Ramos (cell line): ENCODE data around the gene ARHGAP6.

ENCODE experiments used
- in situ Hi-C: fragments of 300-500 bp; cut with MboI; formaldehyde crosslinking; loops from one replicate; pipeline ENCODE4 v1.14.3; 2022; ENCODE audit warnings: low sequenced_read_pairs; ENCODE audit not compliant: unreplicated experiment

The ARHGAP6 gene

DNA sequence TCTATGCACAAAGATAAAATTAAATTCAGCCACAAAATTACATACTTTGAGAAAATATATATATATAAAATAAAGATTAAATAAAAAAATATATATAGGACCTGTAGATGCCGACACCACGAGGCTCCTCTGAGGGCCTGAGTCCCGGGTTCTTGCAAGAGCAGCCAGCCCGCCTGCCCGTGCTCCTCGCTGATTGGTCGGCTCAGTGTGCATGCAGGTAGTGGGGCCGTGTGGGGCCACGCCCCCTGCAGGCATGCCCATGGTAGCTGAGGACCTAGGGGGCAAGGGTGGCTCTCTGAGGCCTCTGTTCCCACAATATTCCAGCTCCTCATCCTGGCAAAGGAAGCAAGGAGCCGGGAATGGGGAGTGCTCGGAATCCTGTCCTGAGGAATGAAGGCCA, 453.0 kb downstream of the ARHGAP6 start:
- in situ Hi-C loops, result no loop called here

DNA sequence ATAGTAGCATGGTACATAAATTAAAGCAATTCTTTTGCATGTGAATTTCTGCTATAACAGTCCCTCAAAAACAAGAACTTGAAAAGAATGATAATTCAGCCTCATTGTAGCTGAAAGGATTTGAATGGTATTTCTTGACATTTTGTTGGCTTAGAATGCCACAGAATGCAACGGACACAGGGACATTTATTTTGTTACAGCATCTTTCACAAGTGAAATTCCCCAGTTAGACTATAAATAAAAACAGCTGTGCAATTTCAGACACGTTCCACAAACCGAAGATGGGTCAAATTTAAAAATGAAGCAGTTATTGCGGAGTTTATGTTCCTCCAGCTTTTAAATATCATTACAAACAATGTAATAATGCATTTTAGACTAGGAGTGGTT, 455.3 kb downstream of the ARHGAP6 start:
- in situ Hi-C loops, result no loop called here

DNA sequence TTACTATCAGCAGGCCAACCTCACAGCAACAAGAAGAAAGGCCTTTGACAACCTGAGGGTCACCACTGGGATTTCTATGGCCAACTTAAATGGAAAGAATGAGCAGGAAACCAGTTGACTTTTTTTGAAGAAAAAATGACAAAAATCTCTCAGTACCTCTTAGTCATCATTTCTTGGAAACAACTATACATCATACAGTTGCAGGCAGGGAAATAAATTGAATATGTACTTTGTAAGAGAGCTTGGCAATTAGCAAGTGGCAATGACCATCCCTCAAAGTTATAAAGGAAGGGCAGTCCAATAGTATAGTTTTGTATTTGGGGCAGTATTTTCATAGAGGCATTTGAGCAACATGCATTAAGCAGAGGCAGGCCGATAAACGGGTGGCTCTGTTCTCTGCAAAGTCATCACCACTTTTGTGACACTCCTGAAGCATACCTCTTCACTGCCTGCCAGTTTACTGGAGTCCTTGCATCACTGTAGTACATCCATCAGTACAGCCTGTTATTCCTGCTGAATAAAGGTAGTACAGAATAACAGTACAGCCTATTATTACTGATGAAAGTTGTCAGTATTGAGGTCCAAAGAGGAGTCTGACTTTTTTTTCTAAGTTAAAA, 455.8 kb downstream of the ARHGAP6 start:
- in situ Hi-C loops, result no loop called here

DNA sequence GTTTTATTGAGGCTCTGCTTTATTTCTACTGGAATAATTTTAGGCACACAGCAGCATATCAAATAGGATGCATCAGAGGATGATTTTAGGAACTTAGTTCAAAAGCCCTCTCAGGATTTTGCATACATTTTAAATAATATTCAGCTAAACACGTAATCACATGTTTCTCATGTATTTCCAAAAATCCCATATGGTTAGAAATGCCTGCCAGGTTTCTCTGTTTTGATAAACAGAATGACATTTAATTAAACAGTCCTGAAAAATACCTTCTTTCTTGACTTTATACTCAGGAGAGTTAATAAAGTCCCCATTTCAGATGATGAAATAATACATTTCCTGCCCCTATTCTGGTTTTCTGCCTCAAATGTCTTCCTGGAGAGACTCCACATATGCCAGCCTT, 459.0 kb downstream of the ARHGAP6 start:
- in situ Hi-C loops, result no loop called here

DNA sequence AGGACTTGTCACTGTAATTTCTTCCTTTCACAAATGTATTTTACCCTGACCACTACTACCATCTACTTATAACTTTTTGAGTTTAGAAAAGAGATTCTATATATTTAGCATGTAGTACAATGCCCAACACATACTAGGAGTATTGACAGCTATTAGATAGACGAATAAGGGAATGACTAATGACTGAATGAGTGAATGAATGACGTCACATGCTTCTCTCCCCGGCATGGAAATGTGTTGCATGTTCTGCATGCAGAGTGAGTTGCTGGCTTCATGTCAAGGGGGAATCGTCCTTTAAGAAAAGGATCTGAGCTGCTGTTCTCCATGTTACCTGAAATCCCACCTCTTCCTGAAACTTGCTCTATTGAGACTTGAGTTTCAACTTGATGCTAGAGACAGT, 459.9 kb downstream of the ARHGAP6 start:
- in situ Hi-C loops, result no loop called here

DNA sequence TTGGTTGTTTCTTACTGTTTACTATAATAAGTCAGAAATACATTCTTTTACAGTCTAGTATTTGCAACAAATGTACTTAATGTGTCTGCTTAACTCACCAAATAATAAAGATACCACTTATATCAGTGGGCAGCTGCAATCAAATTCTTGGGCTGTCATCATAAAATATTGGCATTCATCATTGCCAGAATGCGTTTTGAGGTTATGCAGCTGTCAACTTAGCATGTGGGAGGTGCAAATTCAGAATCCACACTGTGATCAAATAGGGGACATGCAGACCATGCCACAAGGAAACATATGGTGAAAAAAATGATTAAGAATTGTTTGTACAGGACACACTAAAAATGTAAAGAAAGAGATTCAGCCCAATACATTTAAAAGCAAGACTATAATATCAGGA, 468.0 kb downstream of the ARHGAP6 start:
- in situ Hi-C loops, result no loop called here

DNA sequence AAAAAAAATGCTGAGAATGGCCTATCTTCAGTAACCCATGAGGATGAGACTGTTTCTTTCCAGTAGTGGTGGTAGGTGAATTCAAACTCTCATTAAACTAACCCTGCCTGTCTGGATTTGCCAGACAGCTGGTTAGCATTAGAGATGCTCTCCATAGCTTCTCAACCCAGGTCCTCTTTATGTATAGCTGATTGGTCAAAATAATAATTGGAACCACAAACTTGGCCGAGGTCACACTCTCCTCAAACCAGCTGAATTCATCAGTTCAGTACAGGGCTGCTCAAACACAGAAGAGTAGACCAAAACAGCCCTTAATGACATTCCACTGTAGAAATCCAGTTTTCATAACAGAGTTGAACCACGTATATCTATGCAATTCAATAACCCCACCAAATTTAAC, 469.2 kb downstream of the ARHGAP6 start:
- in situ Hi-C loops, result no loop called here

DNA sequence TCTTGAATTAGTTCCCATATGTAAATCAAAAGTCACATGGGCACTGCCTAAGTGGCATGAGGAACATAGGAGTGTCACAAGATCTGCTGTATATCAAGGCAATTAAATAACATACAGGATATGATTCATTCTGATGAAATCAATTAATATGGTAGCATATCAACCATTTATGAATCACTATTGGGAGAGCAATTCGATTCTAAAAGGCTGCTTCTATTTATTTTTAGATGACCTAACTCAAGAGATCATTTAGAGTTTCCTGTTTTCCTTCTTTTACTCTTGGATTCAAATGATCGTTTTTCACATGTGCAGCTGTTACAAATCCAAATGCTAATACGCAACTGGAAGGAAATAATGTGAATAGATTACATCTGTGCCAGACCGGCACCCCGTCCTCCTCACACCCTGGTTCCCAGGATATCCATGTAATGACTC, 472.7 kb downstream of the ARHGAP6 start:
- in situ Hi-C loops, result no loop called here

DNA sequence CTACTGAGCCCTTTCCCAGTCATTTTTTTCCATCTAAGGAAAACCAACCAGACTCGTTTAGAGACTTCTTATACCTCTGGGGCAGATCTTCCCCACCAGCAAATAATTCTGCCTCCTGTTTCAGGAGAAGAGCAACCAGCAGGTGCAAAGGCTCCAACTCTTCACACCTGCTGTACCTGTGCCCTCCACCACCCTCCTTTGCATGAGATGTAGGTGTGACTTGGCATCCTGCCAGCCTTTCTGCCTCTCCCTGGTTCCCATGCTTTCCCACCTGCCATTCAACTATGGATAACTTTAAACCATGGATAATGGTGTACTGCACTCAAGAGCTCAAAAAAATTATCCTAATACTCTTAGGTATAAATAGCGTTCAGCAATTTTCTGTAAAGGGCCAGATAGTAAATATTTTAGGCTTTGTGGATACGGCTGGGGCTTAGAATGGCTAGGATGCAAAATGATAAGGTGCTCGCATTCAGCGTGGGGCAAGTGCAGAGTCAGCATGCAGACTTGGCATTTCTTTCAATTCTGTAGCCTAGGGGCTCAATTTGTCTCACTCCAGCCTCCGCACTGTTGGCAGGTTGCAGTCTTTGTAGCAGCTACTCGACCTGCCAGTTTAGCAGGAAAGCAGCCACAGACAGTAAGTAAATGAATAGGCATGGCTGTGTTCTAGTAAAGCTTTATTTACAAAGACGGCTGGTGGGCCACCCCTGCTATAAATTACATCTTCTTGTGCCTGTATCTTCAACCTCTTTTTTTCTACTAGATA, 474.8 kb downstream of the ARHGAP6 start:
- in situ Hi-C loops, result no loop called here

DNA sequence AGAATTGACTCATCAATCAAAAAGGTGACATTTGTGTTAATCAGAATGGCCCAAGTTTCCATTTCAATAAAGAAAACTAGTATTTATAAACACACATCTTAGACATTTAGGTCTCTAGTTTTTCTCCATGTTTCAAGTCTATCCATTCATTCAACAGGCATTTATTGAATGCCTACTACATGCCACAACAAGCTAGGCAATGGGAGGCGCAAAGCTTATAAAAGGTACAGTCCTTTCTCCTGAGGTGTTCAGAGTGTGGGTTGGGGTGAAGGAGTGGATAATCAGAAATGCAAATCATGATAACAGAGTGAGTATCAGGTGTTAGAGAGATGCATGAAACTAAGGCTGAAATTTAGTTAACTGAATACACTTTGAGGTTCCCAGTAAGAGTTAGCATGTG, 476.6 kb downstream of the ARHGAP6 start:
- in situ Hi-C loops, result no loop called here

DNA sequence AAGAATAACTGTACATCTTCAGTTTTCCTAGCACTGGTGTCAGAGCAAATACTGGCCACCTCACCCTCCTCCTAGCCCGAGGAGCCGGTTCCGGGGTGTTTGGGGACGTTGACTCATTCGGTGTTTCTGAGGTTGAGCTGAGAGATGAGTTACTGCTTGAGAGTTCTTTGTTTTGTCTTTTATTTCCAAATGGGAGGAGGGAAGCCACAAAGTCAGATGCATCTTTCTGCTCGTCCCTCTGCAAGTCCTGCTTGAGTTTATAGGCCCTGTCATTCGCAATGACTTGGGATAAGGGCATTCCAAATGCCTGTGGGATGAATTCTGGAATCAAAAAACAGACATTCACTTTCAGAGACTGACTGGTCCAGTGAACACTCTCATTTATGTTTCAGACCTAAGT, 477.1 kb downstream of the ARHGAP6 start:
- in situ Hi-C loops, result no loop called here

DNA sequence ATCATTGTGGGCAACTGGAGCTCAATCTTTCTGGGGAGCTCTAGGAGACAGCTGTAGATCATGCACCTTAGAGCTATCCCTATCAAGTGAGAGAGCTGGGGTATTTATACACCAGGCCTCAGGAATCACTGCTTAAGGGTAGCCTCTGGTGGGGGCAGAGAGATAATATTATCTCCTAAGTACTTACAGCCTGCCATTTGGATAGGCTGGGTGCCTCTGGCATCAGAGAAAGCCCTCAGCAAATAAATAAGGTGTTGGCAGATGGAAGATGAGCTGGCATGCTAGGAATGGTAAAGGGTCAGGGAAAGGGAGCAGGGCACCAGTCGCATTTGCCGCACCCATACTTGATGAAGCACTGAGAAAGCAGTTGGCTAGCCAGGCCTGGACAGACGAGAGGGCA, 478.7 kb downstream of the ARHGAP6 start:
- in situ Hi-C loops, result no loop called here

DNA sequence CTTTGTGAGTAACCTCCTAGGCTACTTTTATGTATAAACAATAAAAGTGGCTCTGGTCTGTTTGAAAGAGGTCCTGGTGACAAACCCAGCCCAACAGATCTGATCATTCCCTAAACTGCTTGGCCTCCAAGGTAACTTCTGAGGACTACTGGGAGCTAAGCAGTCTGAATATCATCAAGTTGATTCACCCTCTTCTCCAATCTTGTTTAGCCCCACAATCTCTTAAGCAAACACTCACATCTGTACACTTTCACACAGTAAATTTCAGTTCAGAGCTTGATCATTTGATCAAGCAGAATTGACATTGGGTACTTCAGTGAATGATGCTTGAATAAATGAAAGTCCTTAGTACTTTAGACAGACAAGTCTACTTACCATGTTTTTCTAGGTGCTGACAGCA, 479.9 kb downstream of the ARHGAP6 start:
- in situ Hi-C loops, result no loop called here

DNA sequence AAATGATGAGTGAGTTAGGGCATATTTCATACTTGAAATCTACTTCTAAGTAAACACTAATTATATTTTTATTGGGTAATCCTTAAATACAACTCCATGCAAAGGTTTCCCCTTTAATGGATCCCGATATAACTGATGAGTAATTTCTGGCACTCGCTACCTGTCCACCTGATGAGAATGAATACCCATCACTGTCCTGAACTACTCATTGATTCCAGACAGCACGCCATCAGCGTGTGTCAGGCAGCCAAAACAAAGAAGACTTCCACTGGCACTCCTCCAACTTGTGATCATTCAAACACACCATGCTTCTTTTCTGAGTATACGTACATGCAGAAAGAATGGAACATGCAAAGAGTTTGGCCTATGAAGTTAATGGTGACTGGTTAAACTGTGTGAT, 485.1 kb downstream of the ARHGAP6 start:
- in situ Hi-C loops, result no loop called here

DNA sequence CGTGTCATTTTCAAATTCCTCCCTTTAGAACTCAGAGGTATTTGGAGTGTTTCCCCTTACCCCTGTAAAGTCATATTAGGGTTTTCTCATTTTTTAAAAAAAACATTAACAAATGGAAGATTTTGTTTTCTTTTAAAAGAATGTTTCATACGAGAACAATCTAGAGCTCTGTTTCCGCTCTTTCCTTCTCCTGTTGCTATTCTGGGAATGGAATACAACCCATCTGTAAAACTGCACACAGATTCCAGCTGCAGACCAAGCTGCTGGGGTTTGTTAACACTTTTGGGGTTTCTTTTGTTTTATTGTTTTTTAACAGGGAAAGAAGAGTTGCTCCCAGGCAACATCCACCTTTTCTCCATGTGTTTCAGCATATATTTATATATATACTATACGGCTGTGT, 493.3 kb downstream of the ARHGAP6 start:
- in situ Hi-C loops, result no loop called here

DNA sequence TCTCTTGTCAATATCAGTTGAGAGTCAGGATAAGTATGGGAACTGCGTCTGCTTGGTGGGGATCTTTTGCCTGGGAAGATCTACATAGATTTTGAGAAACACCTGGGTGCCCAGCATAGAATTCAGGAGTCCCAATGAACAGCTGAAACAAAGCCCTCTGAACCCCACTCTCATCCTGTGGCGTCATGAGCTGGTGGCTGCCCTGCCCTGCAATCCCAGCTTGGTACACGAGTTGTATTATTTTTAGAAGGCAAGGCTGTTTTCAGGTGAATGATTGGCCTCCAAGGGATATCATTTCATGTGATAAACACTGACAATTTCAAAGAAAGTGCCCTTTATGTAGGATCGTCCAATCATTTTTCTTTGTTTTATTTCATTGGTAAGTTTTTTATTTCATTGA, 493.8 kb downstream of the ARHGAP6 start:
- in situ Hi-C loops, result no loop called here

DNA sequence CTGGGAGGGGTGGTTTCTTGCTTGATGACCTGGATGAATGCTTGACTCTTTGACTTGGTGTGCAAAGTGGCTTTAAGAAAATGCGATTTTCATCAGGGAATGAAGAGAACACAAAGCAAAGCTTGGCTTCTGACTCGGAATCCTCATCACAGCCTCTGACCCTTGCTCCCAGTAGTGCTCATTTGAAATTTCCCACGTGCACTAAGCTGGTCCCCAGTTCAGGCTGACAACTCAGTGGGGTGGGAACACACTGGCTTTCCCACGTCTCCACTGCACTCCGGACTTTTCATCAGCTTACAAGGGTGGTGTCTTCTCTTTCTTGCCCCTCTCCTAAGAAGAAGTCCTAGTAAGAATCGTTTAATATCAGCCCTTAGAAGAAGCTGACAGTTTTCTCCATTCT, 501.3 kb downstream of the ARHGAP6 start:
- in situ Hi-C loops, result no loop called here

DNA sequence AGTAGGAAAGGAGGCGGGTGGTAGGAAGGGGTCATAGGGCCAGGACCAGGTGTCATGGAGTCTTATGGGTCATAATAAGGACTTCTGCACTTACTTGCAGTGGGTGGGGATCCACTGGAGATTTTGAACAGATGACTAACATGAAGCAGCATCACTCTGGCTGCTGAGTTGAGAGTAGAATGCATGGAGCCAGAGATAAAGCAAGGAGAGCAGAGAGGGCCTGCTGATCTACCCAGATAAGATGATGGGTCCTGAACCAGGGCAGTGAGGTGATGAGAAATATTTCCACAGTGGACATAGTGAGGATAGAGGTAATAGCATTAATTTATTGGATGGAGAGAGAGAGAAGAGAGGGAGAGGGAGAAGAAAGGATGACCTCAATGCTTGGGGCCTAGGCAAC, 506.6 kb downstream of the ARHGAP6 start:
- in situ Hi-C loops, result no loop called here

DNA sequence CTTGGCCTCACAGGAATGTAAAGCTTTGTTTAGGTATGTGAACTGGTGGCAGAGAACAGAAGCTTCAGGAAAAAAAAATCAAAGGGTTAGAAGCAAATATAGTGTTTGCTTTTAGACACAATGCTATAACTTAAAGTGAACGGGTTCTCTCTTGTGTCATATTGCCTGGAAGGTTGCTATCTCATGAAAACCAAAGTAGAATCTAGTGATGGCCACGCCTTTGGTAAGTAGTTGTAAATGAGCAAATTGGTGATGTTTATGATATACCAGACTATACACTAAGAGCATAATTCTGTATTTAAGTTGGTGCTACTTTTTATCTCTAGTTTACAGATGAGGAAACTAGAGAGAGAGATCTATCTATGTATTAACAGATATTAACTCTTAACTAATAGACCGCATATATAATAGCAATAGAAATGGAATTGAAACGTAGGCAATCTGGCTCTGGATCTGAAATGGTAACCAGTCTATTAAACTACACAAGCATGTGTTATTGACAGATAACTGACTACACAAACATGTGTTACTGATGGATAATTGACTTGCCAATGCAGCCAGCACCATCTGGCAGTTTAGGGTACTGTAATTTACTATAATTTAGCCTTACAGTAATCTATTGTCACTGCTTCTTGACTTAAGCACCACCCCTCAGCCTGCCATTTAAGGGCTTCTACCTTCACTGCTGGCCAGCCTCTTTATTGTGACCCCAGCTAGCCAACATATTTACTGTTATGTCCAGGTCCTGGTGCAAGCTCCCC, 513.7 kb downstream of the ARHGAP6 start:
- in situ Hi-C loops, result no loop called here

DNA sequence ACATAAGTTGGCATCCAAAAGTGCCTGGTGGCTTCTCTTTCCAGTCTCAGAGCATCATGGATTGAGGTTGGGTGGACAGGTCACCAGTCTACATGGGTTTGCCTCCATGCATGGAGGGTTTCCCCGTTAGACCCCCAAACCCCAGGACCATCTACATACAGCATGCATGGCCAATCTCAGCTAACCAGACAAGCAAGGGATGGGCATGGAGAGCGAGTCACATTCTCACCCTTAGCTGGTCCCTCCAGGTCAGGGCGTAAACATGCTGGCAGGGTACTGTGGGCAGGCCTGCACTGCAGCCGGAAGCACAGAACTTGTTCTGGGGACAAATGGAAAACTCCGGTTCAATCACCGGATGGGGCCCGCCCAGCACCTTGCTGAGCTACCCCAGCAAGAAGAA, 517.3 kb downstream of the ARHGAP6 start:
- in situ Hi-C loops, result loop anchor here (10.0 to 25.0 kb wide), 4 partner anchors 389 to 1161 kb away; no protein-coding TSS in a partner anchor

DNA sequence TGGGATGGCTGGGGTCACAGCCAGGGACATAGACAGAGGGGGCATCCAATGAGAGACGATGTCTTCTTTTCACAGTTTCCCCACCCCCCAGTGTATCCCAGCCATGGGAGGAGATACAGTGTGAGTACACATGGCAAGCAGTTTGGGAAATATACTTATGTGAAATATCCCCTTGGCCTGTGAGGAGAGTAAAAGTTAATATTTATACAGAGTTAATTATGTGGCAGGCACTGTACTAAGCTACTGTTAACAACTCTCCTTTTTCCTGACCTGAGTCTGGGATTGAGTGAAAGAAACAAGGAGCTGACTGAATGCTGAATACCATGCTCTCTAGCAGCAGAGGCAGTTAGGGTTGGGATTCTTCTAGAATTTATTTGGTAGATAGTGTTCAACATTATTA, 519.3 kb downstream of the ARHGAP6 start:
- in situ Hi-C loops, result loop anchor here (10.0 to 25.0 kb wide), 4 partner anchors 391 to 1159 kb away; no protein-coding TSS in a partner anchor
